Stimulated activated naive CD4-positive, alpha-beta T cell treated with Interleukin-2 at 50 U/mL for 16 hours (primary cell): ENCODE data around the gene IGFBP2.

ENCODE experiments used
- DNase-seq: peaks from one replicate; lab custom pipeline; 2025; lab: John Stamatoyannopoulos, UW

The IGFBP2 gene

GRCh38 chr2:216702756-216703155 lies 69.5 kb downstream of the IGFBP2 start:
- no peak for DNase-seq

GRCh38 chr2:216710551-216711301 lies 77.5 kb downstream of the IGFBP2 start:
- DNase-seq: no peak

GRCh38 chr2:216711348-216711747 lies 78.1 kb downstream of the IGFBP2 start:
- no peak for DNase-seq

DNA sequence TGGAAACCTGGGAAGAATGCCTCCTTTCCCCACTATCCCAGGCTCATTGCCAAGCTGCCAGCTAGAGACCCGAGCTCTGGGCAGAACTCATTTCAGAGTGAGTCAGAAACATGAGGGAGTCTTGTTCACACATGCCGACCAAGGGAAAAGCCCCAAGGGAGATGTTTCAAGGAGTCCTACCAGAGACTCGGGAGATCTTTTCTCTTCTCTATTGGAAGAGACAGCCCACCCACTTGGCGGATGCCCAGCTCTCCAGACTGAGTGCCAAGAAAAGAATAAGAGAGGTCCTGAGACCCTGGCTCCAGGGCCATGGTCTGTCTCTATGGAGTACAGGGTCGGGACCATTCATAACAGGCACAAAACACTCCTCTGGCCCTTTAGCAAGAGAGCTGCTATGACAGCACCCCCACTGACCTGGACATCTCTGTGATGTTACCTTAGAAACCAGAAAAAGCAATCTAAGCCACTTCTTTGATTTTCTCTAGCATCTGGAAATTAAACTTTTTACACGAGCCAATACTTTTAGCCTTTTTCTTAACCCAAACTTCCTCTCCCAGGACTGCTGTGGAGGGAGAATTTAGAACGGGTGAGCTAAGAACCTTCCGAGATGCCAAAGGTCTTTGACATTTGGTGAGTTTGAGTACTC lies 80.6 kb downstream of the IGFBP2 start:
- DNase-seq: no peak
